ENCODE data around the gene MAD1L1.

MAD1L1 gene

GRCh38 chr7:2214636-2215035, 18.1 kb downstream of the MAD1L1 start:
- no peak for DNase-seq
- peaks cover 92% of the 10 kb centered on the region for H3K36me3 ChIP-seq (ENCODE audit: insufficient read depth, low read length)
- H3K4me2 ChIP-seq (ENCODE audit: insufficient read depth, low read length): no peak overlapping the region
- H3K4me3 ChIP-seq (ENCODE audit: low read depth in 1 of 2, low read length in 2 of 2): no peak overlapping the region
- H2AFZ ChIP-seq (ENCODE audit: low read depth, low read length): no peak overlapping the region
- H3K4me1 ChIP-seq (ENCODE audit: insufficient read depth, low read length): no peaks in the 10 kb centered on the region
- H4K20me1 ChIP-seq (ENCODE audit: insufficient read depth, low read length): peaks cover 19% of the 10 kb centered on the region
- no peak for TF ChIP-seq EZH2 (IDR thresholded peaks at IDR 0.05; ENCODE audit: borderline replicate concordance, low read depth, low read length, severe bottlenecking)
- no peak for TF ChIP-seq CTCF (IDR thresholded peaks at IDR 0.05; ENCODE audit: borderline replicate concordance, extremely low read depth, low read length, poor library complexity, severe bottlenecking)
- H3K79me2 ChIP-seq (ENCODE audit: insufficient read depth, low read length): 0 out of 2 replicates have a peak, but pooled peaks cover 1% of the 10 kb centered on the region
- H3K9ac ChIP-seq (ENCODE audit: low read depth, low read length): no peak overlapping the region
- no peaks in the 10 kb centered on the region for H3K27me3 ChIP-seq (ENCODE audit: insufficient read depth, low read length, poor library complexity)
- H3K9me3 ChIP-seq (ENCODE audit: insufficient read depth, low read length, severe bottlenecking): no peaks in the 10 kb centered on the region
- no peak overlapping the region for H3K27ac ChIP-seq (ENCODE audit: low read length)
- ATAC-seq (ENCODE audit: insufficient read depth, low read depth): 0 out of 3 replicates have a peak, but pooled peaks have one; percentile 11

GRCh38 chr7:2213551-2214215, 19.1 kb downstream of the MAD1L1 start:
- H3K9me3 ChIP-seq (ENCODE audit: insufficient read depth, low read length, severe bottlenecking): no peaks in the 10 kb centered on the region
- no peaks in the 10 kb centered on the region; the same call in 1 of the 2 replicates for H3K79me2 ChIP-seq (ENCODE audit: insufficient read depth, low read length)
- no peaks in the 10 kb centered on the region for H3K4me1 ChIP-seq (ENCODE audit: insufficient read depth, low read length)
- DNase-seq (no peak), ATAC-seq (ENCODE audit: insufficient read depth, low read depth) (no peak)
- TF ChIP-seq CTCF (IDR thresholded peaks at IDR 0.05; ENCODE audit: borderline replicate concordance, extremely low read depth, low read length, poor library complexity, severe bottlenecking) (no peak), EZH2 (IDR thresholded peaks at IDR 0.05; ENCODE audit: borderline replicate concordance, low read depth, low read length, severe bottlenecking) (no peak)
- H4K20me1 ChIP-seq (ENCODE audit: insufficient read depth, low read length): peaks cover 27% of the 10 kb centered on the region
- H3K4me3 ChIP-seq (ENCODE audit: low read depth in 1 of 2, low read length in 2 of 2): no peak overlapping the region
- no peak overlapping the region for H3K4me2 ChIP-seq (ENCODE audit: insufficient read depth, low read length)
- no peak overlapping the region for H3K27ac ChIP-seq (ENCODE audit: low read length)
- H2AFZ ChIP-seq (ENCODE audit: low read depth, low read length): no peak overlapping the region
- peaks cover 92% of the 10 kb centered on the region for H3K36me3 ChIP-seq (ENCODE audit: insufficient read depth, low read length)
- no peak overlapping the region for H3K9ac ChIP-seq (ENCODE audit: low read depth, low read length)
- H3K27me3 ChIP-seq (ENCODE audit: insufficient read depth, low read length, poor library complexity): no peaks in the 10 kb centered on the region

- no peak for DNase-seq
- no peak overlapping the region for H3K4me3 ChIP-seq (ENCODE audit: low read depth in 1 of 2, low read length in 2 of 2)
- peaks cover 24% of the 10 kb centered on the region for H4K20me1 ChIP-seq (ENCODE audit: insufficient read depth, low read length)
- no peaks in the 10 kb centered on the region for H3K4me1 ChIP-seq (ENCODE audit: insufficient read depth, low read length)
- H2AFZ ChIP-seq (ENCODE audit: low read depth, low read length): no peak overlapping the region
- H3K79me2 ChIP-seq (ENCODE audit: insufficient read depth, low read length): no peaks in the 10 kb centered on the region; the same call in 1 of the 2 replicates
- H3K4me2 ChIP-seq (ENCODE audit: insufficient read depth, low read length): no peak overlapping the region
- H3K36me3 ChIP-seq (ENCODE audit: insufficient read depth, low read length): peaks cover 93% of the 10 kb centered on the region
- H3K27ac ChIP-seq (ENCODE audit: low read length): no peak overlapping the region
- TF ChIP-seq CTCF (IDR thresholded peaks at IDR 0.05; ENCODE audit: borderline replicate concordance, extremely low read depth, low read length, poor library complexity, severe bottlenecking): no peak
- no peak for TF ChIP-seq EZH2 (IDR thresholded peaks at IDR 0.05; ENCODE audit: borderline replicate concordance, low read depth, low read length, severe bottlenecking)
- no peaks in the 10 kb centered on the region for H3K9me3 ChIP-seq (ENCODE audit: insufficient read depth, low read length, severe bottlenecking)
- no peak for ATAC-seq (ENCODE audit: insufficient read depth, low read depth)
- H3K9ac ChIP-seq (ENCODE audit: low read depth, low read length): no peak overlapping the region
- H3K27me3 ChIP-seq (ENCODE audit: insufficient read depth, low read length, poor library complexity): no peaks in the 10 kb centered on the region
These were observed 19.8 kb downstream of the MAD1L1 start for GRCh38 chr7:2212906-2213305.

Measured in DND-41 (cell line).